Metanephros (tissue), 2 donors: ENCODE results near the gene BMS1. TPM values are rescaled to one million over a fixed set of nuclear protein-coding genes. Genes with fewer than 3 reads are reported as not detected.

Experiments
- small RNA-seq: library from RNA; depleted of rRNA; stranded (forward); fragments of <200 nt; gene quantifications from one replicate; pipeline ENCODE3, GENCODE V24; 2014; ENCODE audit warnings: low replicate concordance
- total RNA-seq: library from RNA; depleted of rRNA; stranded (reverse); fragments of >200 nt; gene quantifications from one replicate; pipeline ENCODE4 v1.2.3, GENCODE V29; 2014

Gene BMS1
- 11.9 TPM for total RNA-seq

GRCh38 chr10:42782446-42783180 is at the start of gene BMS1:
Gene BMS1 (plus strand): TSS chr10:42782795. CDS start chr10:42784395, 1,600 bp downstream.

Small RNA genes within 50 kb of the gene (small RNA-seq; reads per million reads assigned to genes)
- not detected for gene RNU6-885P

Other genes starting within 250 kb of the BMS1 start
- gene ZNF33B, start 144.2 kb upstream of the BMS1 start, total RNA-seq = 33.3 TPM